IPS-20b (cell line): Measurements from ENCODE around the gene GTPBP6.
"Not testable (repeated sequence)": the region's sequence is repeated elsewhere in the genome, so short reads cannot be mapped to it uniquely, and the experiment has no call there.

Source experiments
- H3K27ac ChIP-seq: one replicate; pipeline ENCODE4 v1.5.1; 2013; ENCODE audit warnings: low read length
- H3K27me3 ChIP-seq: 2 replicates; pipeline ENCODE4 v1.6.1; 2013; ENCODE audit warnings: mild to moderate bottlenecking, low read length, inconsistent platforms; ENCODE audit not compliant: insufficient read depth
- H3K36me3 ChIP-seq: 2 replicates; pipeline ENCODE4 v1.6.1; 2013; ENCODE audit warnings: low read depth, mild to moderate bottlenecking, inconsistent platforms, low read length, moderate library complexity; ENCODE audit not compliant: insufficient read depth
- H3K4me1 ChIP-seq: 2 replicates; pipeline ENCODE4 v1.6.1; 2013; ENCODE audit warnings: mild to moderate bottlenecking, control low read depth, inconsistent platforms, low read length, moderate library complexity; ENCODE audit not compliant: insufficient read depth
- H3K4me3 ChIP-seq: 2 replicates; pipeline ENCODE4 v1.5.1; 2013; ENCODE audit warnings: mild to moderate bottlenecking, low read length, inconsistent platforms
- H3K9ac ChIP-seq: 2 replicates; pipeline ENCODE4 v1.6.1; 2013; ENCODE audit warnings: low read depth, mild to moderate bottlenecking, inconsistent platforms, low read length, moderate library complexity
- H3K9me3 ChIP-seq: 2 replicates; pipeline ENCODE4 v1.6.1; 2013; ENCODE audit warnings: mild to moderate bottlenecking, low read depth, low read length, inconsistent platforms; ENCODE audit not compliant: insufficient read depth

The GTPBP6 gene

DNA sequence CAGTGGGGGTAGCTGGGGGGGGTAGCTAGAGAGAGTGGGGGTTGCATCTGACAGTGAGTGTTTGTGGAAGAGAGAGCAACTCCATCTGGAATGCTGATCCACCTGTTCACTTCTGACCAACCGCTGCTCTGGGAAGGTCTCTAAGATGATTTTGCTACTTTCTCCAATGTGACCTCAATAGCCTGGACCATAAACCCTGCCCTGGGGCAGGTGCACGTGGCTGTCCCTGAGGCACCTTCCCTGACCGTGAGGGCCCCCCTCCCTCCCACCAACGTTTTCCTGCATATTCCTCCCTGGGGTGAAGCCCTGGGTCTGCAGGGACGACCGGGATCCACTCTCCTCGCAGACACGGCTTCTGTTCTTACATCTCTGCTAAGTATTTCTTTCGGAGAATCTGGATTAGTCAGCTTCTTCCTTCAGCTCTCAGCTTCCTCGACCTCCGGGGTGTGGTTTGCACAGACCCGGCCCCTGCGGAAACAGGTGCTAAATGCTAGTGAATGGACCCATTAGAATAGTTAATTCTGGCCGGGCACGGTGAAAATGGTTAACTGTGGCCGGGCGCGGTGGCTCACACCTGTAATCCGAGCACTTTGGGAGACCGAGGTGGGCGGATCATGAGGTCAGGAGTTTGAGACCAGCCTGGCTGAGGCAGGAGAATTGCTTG lies 58.8 kb downstream of the GTPBP6 start:
- Histone ChIP-seq H3K9me3 (no peaks in the 10 kb centered on the region), H3K4me3 (no peak overlapping the region), H3K27me3 (no peaks in the 10 kb centered on the region), H3K27ac (no peak overlapping the region), H3K36me3 (no peaks in the 10 kb centered on the region), H3K4me1 (no peaks in the 10 kb centered on the region), H3K9ac (no peak overlapping the region)

DNA sequence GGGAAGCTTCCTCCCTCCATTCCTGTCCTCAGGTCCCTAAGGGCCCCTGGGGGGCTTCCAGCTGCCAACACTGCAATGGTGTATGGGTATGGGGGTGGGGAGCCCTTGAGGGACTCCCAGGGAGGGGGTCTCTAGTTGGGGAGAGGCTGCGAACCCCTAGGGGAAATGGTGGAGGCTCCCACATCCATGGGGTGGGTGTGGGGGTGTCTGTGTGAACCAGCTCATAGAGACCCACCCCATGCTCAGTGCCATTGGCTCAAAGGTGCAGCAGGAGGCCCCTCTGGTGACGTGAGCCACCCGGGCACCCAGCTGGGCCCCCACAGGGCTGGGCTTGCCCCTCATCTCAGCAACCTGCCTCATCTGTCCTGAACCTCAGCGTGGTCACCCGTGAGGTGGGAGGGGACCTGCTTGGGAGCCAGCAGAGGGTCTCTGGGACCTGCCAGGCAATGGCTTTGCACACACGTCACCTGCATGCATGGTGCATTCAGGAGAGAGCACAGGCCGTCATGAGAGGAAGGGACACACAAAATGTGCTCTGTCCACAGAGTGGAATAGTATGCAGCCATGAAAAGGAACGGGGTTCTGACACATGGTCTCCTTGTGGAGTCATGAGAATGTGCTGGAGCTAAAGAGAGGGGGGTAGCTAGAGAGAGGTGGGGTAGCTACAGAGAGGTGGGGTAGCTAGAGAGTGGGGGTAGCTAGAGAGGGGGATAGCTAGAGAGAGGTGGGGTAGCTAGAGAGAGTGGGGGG lies 60.1 kb downstream of the GTPBP6 start:
- no peak overlapping the region for H3K9ac ChIP-seq
- no peaks in the 10 kb centered on the region for H3K36me3 ChIP-seq
- no peaks in the 10 kb centered on the region for H3K4me1 ChIP-seq
- H3K27me3 ChIP-seq: no peaks in the 10 kb centered on the region
- no peak overlapping the region for H3K27ac ChIP-seq
- H3K4me3 ChIP-seq: no peak overlapping the region
- no peaks in the 10 kb centered on the region for H3K9me3 ChIP-seq

DNA sequence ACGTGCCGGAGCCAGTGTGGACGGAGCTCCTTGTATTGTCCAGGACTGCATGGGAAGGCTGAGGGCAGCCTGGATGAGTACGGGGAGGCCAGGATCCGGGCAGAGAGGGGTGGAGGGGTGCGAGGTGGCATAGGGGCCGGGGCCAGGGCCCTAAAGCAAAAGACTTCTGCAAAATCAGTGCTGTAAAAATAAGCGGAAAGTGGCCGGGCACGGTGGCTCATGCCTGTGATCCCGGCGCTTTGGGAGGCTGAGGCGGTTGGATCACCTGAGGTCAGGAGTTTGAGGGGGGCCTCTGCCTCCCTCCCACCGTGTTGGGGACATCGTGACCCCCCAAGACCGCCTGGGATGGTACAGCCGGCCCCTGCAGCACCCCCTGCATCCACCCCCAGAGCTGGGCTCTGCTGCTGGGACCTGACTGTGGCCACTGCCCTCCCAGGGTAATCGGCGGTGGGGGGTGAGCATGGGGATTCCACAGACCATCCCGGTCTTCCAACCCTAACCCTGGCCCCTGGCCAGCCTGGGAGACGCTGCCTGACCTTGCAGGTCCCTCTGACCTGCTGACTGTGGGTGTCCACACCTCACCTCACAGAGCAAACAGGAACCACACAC lies 60.8 kb downstream of the GTPBP6 start:
- no peaks in the 10 kb centered on the region for H3K9me3 ChIP-seq
- no peak overlapping the region for H3K9ac ChIP-seq
- H3K4me1 ChIP-seq: no peaks in the 10 kb centered on the region
- H3K27ac ChIP-seq: no peak overlapping the region
- H3K27me3 ChIP-seq: no peaks in the 10 kb centered on the region
- no peaks in the 10 kb centered on the region for H3K36me3 ChIP-seq
- no peak overlapping the region for H3K4me3 ChIP-seq

GRCh38 chrX:257054-257453 lies 61.5 kb downstream of the GTPBP6 start:
- H3K36me3 ChIP-seq, H3K4me3 ChIP-seq, H3K9ac ChIP-seq, H3K4me1 ChIP-seq, H3K27ac ChIP-seq, H3K9me3 ChIP-seq, H3K27me3 ChIP-seq: not testable (repeated sequence)

- H3K36me3 ChIP-seq: no peaks in the 10 kb centered on the region
These were observed 62.7 kb downstream of the GTPBP6 start for GRCh38 chrX:255923-256331.

More at GRCh38 chrX:255923-256331, 62.7 kb downstream of the GTPBP6 start:
- H3K4me3 ChIP-seq: no peak overlapping the region
- H3K27me3 ChIP-seq: no peaks in the 10 kb centered on the region
- H3K27ac ChIP-seq: no peak overlapping the region
- no peaks in the 10 kb centered on the region for H3K4me1 ChIP-seq
- no peak overlapping the region for H3K9ac ChIP-seq
- H3K9me3 ChIP-seq: no peaks in the 10 kb centered on the region
